PC-3 (cell line): Measurements from ENCODE around the gene MGAM2. TPM values are rescaled to one million over a fixed set of nuclear protein-coding genes. Genes with fewer than 3 reads are reported as not detected.

ENCODE experiments used
- ATAC-seq: fragments of 200-7000 bp; cut with Tn5 transposase; 2 replicates; pipeline ENCODE4 v1.9.1; 2020; ENCODE audit warnings: mild to moderate bottlenecking, moderate library complexity
- BruUV-seq: library from RNA; stranded (reverse); fragments of 400-500 nt; replicated peaks from 2 replicates; lab custom pipeline; 2021; lab: Mats Ljungman, UMichigan
- CTCF ChIA-PET: fragments of 300-600 bp; sonication (Branson Sonifier 250); formaldehyde crosslinking; loops from one replicate; lab custom pipeline; 2022; ENCODE audit warnings: antibody characterized with exemption; lab: Charles Lee
- POLR2A ChIA-PET: fragments of 300-600 bp; sonication (Branson Sonifier 250); formaldehyde crosslinking; loops from one replicate; lab custom pipeline; 2022; ENCODE audit warnings: antibody characterized with exemption; ENCODE audit not compliant: unreplicated experiment; lab: Charles Lee
- DNase-seq: peaks from one replicate; pipeline ENCODE4 v3.0.0-alpha.2; 2015
- H2AFZ ChIP-seq: fragments of 300-600 bp; sonication (generic); 2 replicates; pipeline ENCODE4 v1.6.0; 2016; ENCODE audit warnings: antibody characterized with exemption, low read length
- H3F3A ChIP-seq: fragments of 300-600 bp; sonication (generic); one replicate; pipeline ENCODE4 v1.6.0; 2017; ENCODE audit warnings: antibody characterized with exemption, low read length, control low read depth, mild to moderate bottlenecking; ENCODE audit not compliant: unreplicated experiment
- H3K27ac ChIP-seq: fragments of 300-600 bp; sonication (generic); 2 replicates; pipeline ENCODE4 v1.5.1; 2016; ENCODE audit warnings: mild to moderate bottlenecking, low read length
- H3K27me3 ChIP-seq: fragments of 300-600 bp; sonication (generic); 2 replicates; pipeline ENCODE4 v1.6.1; 2016; ENCODE audit warnings: low read length, mixed read lengths
- H3K36me3 ChIP-seq: fragments of 300-600 bp; sonication (generic); 2 replicates; pipeline ENCODE4 v1.6.1; 2016; ENCODE audit warnings: low read depth, mixed run types, low read length, mixed read lengths
- H3K4me1 ChIP-seq: fragments of 300-600 bp; sonication (generic); 2 replicates; pipeline ENCODE4 v1.5.1; 2016; ENCODE audit warnings: low read length; ENCODE audit not compliant: insufficient read depth
- H3K4me2 ChIP-seq: fragments of 300-600 bp; sonication (generic); 2 replicates; pipeline ENCODE4 v1.6.0; 2016; ENCODE audit warnings: low read length
- H3K4me3 ChIP-seq: fragments of 300-600 bp; sonication (generic); 2 replicates; pipeline ENCODE4 v1.5.1; 2016; ENCODE audit warnings: mild to moderate bottlenecking, low read length, mixed read lengths
- H3K79me2 ChIP-seq: fragments of 300-600 bp; sonication (generic); 2 replicates; pipeline ENCODE4 v1.6.1; 2017; ENCODE audit warnings: low read length, mixed read lengths
- H3K9ac ChIP-seq: fragments of 300-600 bp; sonication (generic); 2 replicates; pipeline ENCODE4 v1.6.0; 2016; ENCODE audit warnings: mild to moderate bottlenecking, low read length
- H3K9me2 ChIP-seq: fragments of 300-600 bp; sonication (generic); replicated peaks from 2 replicates; pipeline ENCODE4 v1.6.1; 2016; ENCODE audit warnings: mixed run types, low read length, mixed read lengths
- H3K9me3 ChIP-seq: fragments of 300-600 bp; sonication (generic); 2 replicates; pipeline ENCODE4 v1.6.1; 2016; ENCODE audit warnings: low read length, mixed read lengths
- H4K20me1 ChIP-seq: fragments of 300-600 bp; sonication (generic); 2 replicates; pipeline ENCODE4 v1.6.1; 2016; ENCODE audit warnings: low read length, mixed read lengths
- CTCF ChIP-seq: fragments of 300-600 bp; sonication (generic); conservative IDR thresholded peaks from 2 replicates; pipeline ENCODE4 v1.5.1; 2017; ENCODE audit warnings: antibody characterized with exemption, low read depth, mild to moderate bottlenecking, low read length
- EZH2 ChIP-seq: fragments of 300-600 bp; sonication (generic); IDR thresholded peaks from one replicate; pipeline ENCODE4 v1.6.1; 2017; ENCODE audit warnings: antibody characterized with exemption, mild to moderate bottlenecking, low read length; ENCODE audit not compliant: unreplicated experiment
- EZH2phosphoT487 ChIP-seq: fragments of 300-600 bp; sonication (generic); IDR thresholded peaks from 2 replicates; pipeline ENCODE4 v1.6.1; 2018; ENCODE audit warnings: mild to moderate bottlenecking, antibody characterized with exemption, low read length, borderline replicate concordance
- intact Hi-C: fragments of 100-400 bp; cut with micrococcal nuclease; formaldehyde crosslinking; loops from 2 replicates; pipeline ENCODE4 v1.9.0; 2023
- total RNA-seq: library from RNA; depleted of rRNA; stranded (reverse); fragments of >200 nt; gene quantifications from 2 replicates; pipeline ENCODE4 v1.2.3, GENCODE V29; 2014

The MGAM2 gene
- total RNA-seq, 1 experiment from 2014 or later, result not detected

DNA sequence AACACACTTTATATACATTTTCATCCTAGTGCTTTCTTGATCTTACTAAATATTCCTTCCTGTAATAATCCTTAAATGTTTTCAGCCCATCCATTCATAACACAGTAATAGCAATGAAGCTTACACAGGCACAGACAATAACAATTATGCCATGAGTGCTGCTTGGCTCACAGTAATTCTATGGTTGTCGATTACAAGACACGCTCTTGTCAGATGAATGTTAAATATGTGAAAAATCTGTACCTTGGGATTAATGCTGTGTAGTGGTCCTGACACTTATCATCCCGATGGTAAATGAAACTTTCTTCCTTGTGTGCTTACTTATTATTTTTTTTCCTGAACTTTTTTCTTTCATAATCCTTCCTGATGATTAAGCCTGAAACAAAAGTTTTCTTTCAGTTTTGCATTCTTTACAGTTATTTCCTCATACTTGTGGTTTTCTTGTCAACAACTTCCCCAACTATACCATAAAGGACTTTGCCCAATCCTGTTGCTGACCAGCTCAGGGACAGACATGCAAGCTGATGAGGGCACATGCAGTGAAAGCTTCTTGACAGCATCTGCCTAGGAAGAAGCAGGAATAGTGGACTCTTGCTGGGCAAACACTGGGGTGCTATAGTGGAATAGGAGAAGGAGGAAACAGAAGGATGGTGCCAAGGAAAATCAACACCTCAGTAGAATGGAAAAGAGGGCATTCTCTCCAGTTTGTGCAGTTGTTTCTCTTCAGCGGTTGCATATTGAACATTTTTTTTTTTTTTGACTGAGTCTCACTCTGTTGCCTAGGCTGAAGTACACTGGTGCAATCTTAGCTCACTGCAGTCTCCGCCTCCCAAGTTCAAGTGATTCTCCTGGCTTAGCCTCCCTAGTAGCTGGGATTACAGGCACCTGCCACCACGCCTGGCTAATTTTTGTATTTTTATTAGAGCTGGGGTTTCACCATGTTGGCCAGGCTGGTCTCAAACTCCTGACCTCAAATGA, 6.7 kb upstream of the MGAM2 start:
- H3K4me3 ChIP-seq, result peak overlapping the region; percentile 30; the same call in 1 of the 2 replicates
- H3K9me3 ChIP-seq, result no peaks in the 10 kb centered on the region
- H3F3A ChIP-seq, result no peaks in the 10 kb centered on the region
- H3K4me2 ChIP-seq, result peak overlapping the region; percentile 68
- BruUV-seq, result no TSS peak
- no peaks in the 10 kb centered on the region for H3K36me3 ChIP-seq
- CTCF ChIA-PET, result interaction anchor here (0.7 kb wide), 1 partner anchor 583 kb away, joined by 5 read pairs; no protein-coding TSS in a partner anchor
- H2AFZ ChIP-seq, result no peak overlapping the region
- ATAC-seq (peak; percentile 72), DNase-seq (peak; percentile 69)
- peaks cover 9% of the 10 kb centered on the region for H3K4me1 ChIP-seq
- H3K27ac ChIP-seq, result peak overlapping the region; percentile 62
- POLR2A ChIA-PET, result no interaction called here
- H3K79me2 ChIP-seq, result no peaks in the 10 kb centered on the region
- no peaks in the 10 kb centered on the region for H4K20me1 ChIP-seq
- TF ChIP-seq EZH2phosphoT487 (no peak), CTCF (no peak), EZH2 (no peak)
- H3K27me3 ChIP-seq, result 0 out of 2 replicates have a peak, but pooled peaks cover 13% of the 10 kb centered on the region
- H3K9ac ChIP-seq, result no peak overlapping the region
- intact Hi-C loops, result no loop called here
- H3K9me2 ChIP-seq, result no peaks in the 10 kb centered on the region

- no TSS peak for BruUV-seq
- CTCF ChIA-PET, result no interaction called here
- H3F3A ChIP-seq, result no peaks in the 10 kb centered on the region
Measured at GRCh38 chr7:142108728-142109505, 2.6 kb upstream of the MGAM2 start.

More at GRCh38 chr7:142108728-142109505, 2.6 kb upstream of the MGAM2 start:
- H3K9me2 ChIP-seq, result no peaks in the 10 kb centered on the region
- no peak overlapping the region for H3K27ac ChIP-seq
- intact Hi-C loops, result no loop called here
- H3K79me2 ChIP-seq, result no peaks in the 10 kb centered on the region
- ATAC-seq, result no peak
- no peaks in the 10 kb centered on the region for H3K36me3 ChIP-seq
- no peak overlapping the region for H2AFZ ChIP-seq
- POLR2A ChIA-PET, result no interaction called here
- DNase-seq, result no peak
- H3K4me1 ChIP-seq, result peaks cover 9% of the 10 kb centered on the region
- H4K20me1 ChIP-seq, result no peaks in the 10 kb centered on the region
- TF ChIP-seq CTCF (no peak), EZH2 (no peak), EZH2phosphoT487 (no peak)
- H3K9me3 ChIP-seq, result no peaks in the 10 kb centered on the region
- H3K4me3 ChIP-seq, result no peak overlapping the region
- no peak overlapping the region for H3K9ac ChIP-seq
- H3K27me3 ChIP-seq, result peaks cover 3% of the 10 kb centered on the region; the same call in 1 of the 2 replicates
- no peak overlapping the region for H3K4me2 ChIP-seq
